Tibial artery (tissue), 4 donors: Measurements from ENCODE around the gene BPTF.

Source experiments
- DNase-seq, 2 donors: peaks; one replicate each; pipeline ENCODE4 v3.0.0-alpha.2; 2019
- H3K27ac ChIP-seq, 2 donors: fragments of 200-600 bp; sonication (generic) in 1 of 2; 1 replicate in 1 of 2; 2 replicates in 1 of 2; pipeline ENCODE4 v1.5.1; 2018 to 2019; ENCODE audit warnings: mild to moderate bottlenecking in 1 of 2
- H3K27me3 ChIP-seq, 2 donors: fragments of 200-600 bp; sonication (generic) in 1 of 2; one replicate each; pipeline versions ENCODE4 v1.5.1 to v1.6.0; 2016 to 2019
- H3K36me3 ChIP-seq, 3 donors: fragments of 200-600 bp; sonication (generic) in 2 of 3; one replicate each; pipeline ENCODE4 v1.5.1; 2016 to 2019; ENCODE audit warnings: mild to moderate bottlenecking in 2 of 3
- H3K4me1 ChIP-seq, 4 donors: fragments of 200-600 bp; sonication (generic) in 2 of 4; 1 replicate in 3 of 4; 2 replicates in 1 of 4; pipeline ENCODE4 v1.5.1; 2016 to 2019
- H3K4me3 ChIP-seq, 2 donors: fragments of 200-600 bp; sonication (generic) in 1 of 2; 1 replicate in 1 of 2; 2 replicates in 1 of 2; pipeline ENCODE4 v1.5.1; 2018 to 2019; ENCODE audit warnings: mild to moderate bottlenecking in 2 of 2
- H3K9me3 ChIP-seq, 3 donors: fragments of 200-600 bp; sonication (generic) in 1 of 3; one replicate each; pipeline ENCODE4 v1.5.1; 2016 to 2019
- CTCF ChIP-seq, 2 experiments: fragments of 200-600 bp in 1 of 2; fragments of 450-650 bp in 1 of 2; IDR thresholded peaks; one replicate each; pipeline ENCODE4 v1.5.1; 2017 to 2019; ENCODE audit warnings: antibody characterized with exemption in 2 of 2, mild to moderate bottlenecking in 1 of 2, moderate library complexity in 1 of 2
- intact Hi-C: fragments of 100-400 bp; cut with DNase I; formaldehyde crosslinking; loops from one replicate; pipeline ENCODE4 v1.15.0; 2023; ENCODE audit warnings: low total_unique reads

Gene BPTF

GRCh38 chr17:67836205-67836987 lies 11.1 kb downstream of the BPTF start:
- DNase-seq, result no peak
- TF ChIP-seq CTCF (IDR thresholded peaks at IDR 0.05), result no peak
- no peaks in the 10 kb centered on the region for H3K9me3 ChIP-seq

GRCh38 chr17:67837965-67838364 lies 12.7 kb downstream of the BPTF start:
- no peak overlapping the region for H3K27ac ChIP-seq
- peaks cover 0 to 48% (median 4%) of the 10 kb centered on the region in 4 donors for H3K4me1 ChIP-seq
- no peak for DNase-seq
- H3K36me3 ChIP-seq, result no peaks in the 10 kb centered on the region
- intact Hi-C loops, result no loop called here
- no peaks in the 10 kb centered on the region for H3K9me3 ChIP-seq
- no peak overlapping the region for H3K4me3 ChIP-seq
- no peak for TF ChIP-seq CTCF (IDR thresholded peaks at IDR 0.05)
- H3K27me3 ChIP-seq, result no peaks in the 10 kb centered on the region

More at GRCh38 chr17:67836205-67836987, 11.1 kb downstream of the BPTF start:
- no peaks in the 10 kb centered on the region for H3K36me3 ChIP-seq
- intact Hi-C loops, result no loop called here
- peaks cover 0 to 52% (median 4%) of the 10 kb centered on the region in 4 donors for H3K4me1 ChIP-seq
- no peak overlapping the region for H3K27ac ChIP-seq
- H3K27me3 ChIP-seq, result no peaks in the 10 kb centered on the region
- H3K4me3 ChIP-seq, result no peak overlapping the region

- Histone ChIP-seq H3K9me3 (no peaks in the 10 kb centered on the region), H3K4me1 (peaks cover 0 to 47% (median 4%) of the 10 kb centered on the region in 4 donors), H3K36me3 (no peaks in the 10 kb centered on the region), H3K4me3 (no peak overlapping the region), H3K27ac (no peak overlapping the region), H3K27me3 (no peaks in the 10 kb centered on the region)
- intact Hi-C loops, result no loop called here
- DNase-seq, result no peak
- TF ChIP-seq CTCF (IDR thresholded peaks at IDR 0.05), result no peak
Measured at GRCh38 chr17:67838538-67838937, 13.2 kb downstream of the BPTF start.

- no peaks in the 10 kb centered on the region for H3K9me3 ChIP-seq
- DNase-seq, result no peak
- no peak for TF ChIP-seq CTCF (IDR thresholded peaks at IDR 0.05)
- no peak overlapping the region for H3K27ac ChIP-seq
- H3K4me1 ChIP-seq, result peaks cover 0 to 21% (median 2%) of the 10 kb centered on the region in 4 donors
- no peaks in the 10 kb centered on the region for H3K27me3 ChIP-seq
- no peak overlapping the region for H3K4me3 ChIP-seq
- intact Hi-C loops, result no loop called here
- no peaks in the 10 kb centered on the region for H3K36me3 ChIP-seq
Measured at GRCh38 chr17:67841992-67842391, 16.7 kb downstream of the BPTF start.

- no peak overlapping the region for H3K4me3 ChIP-seq
Measured at GRCh38 chr17:67842648-67843047, 17.3 kb downstream of the BPTF start.

More at GRCh38 chr17:67842648-67843047, 17.3 kb downstream of the BPTF start:
- Histone ChIP-seq H3K27me3 (no peaks in the 10 kb centered on the region), H3K36me3 (no peaks in the 10 kb centered on the region), H3K9me3 (no peaks in the 10 kb centered on the region), H3K27ac (no peak overlapping the region), H3K4me1 (peaks cover 0 to 14% (median 0%) of the 10 kb centered on the region in 4 donors)
- DNase-seq, result no peak
- TF ChIP-seq CTCF (IDR thresholded peaks at IDR 0.05), result no peak
- intact Hi-C loops, result no loop called here
